GM23338 (cell line): ENCODE data around the gene LGALS12. TPM values are rescaled to one million over a fixed set of nuclear protein-coding genes. Genes with fewer than 3 reads are reported as not detected.

ENCODE experiments used
- ATAC-seq: fragments of 200-7000 bp; cut with Tn5 transposase; 3 replicates; pipeline ENCODE4 v1.9.1; 2020
- DNase-seq: peaks from one replicate; pipeline ENCODE4 v3.0.0-alpha.2; 2015; ENCODE audit warnings: low spot score
- H2AFZ ChIP-seq: fragments of 200-600 bp; sonication (generic); 2 replicates; pipeline ENCODE4 v1.8.0; 2016; ENCODE audit warnings: antibody characterized with exemption, mild to moderate bottlenecking, moderate library complexity
- H3F3A ChIP-seq: fragments of 200-600 bp; sonication (generic); replicated peaks from 2 replicates; pipeline ENCODE4 v1.8.0; 2017; ENCODE audit warnings: antibody characterized with exemption, mixed run types, low read depth
- H3K27ac ChIP-seq: fragments of 200-600 bp; sonication (generic); 2 replicates; pipeline ENCODE4 v1.6.1; 2016; ENCODE audit warnings: low read depth
- H3K27me3 ChIP-seq: fragments of 200-600 bp; sonication (generic); 2 replicates; pipeline ENCODE4 v1.8.0; 2016; ENCODE audit warnings: mild to moderate bottlenecking, mixed run types, moderate library complexity; ENCODE audit not compliant: insufficient read depth
- H3K36me3 ChIP-seq: fragments of 200-600 bp; sonication (generic); 2 replicates; pipeline ENCODE4 v1.8.0; 2016; ENCODE audit warnings: mild to moderate bottlenecking; ENCODE audit not compliant: insufficient read depth
- H3K4me1 ChIP-seq: fragments of 200-600 bp; sonication (generic); 2 replicates; pipeline ENCODE4 v1.8.0; 2016; ENCODE audit warnings: mild to moderate bottlenecking, moderate library complexity; ENCODE audit not compliant: insufficient read depth
- H3K4me2 ChIP-seq: fragments of 200-600 bp; sonication (generic); 2 replicates; pipeline ENCODE4 v1.7.1; 2017; ENCODE audit warnings: mixed run types
- H3K4me3 ChIP-seq: fragments of 200-600 bp; sonication (generic); 2 replicates; pipeline ENCODE4 v1.6.1; 2016; ENCODE audit warnings: mixed run types
- H3K79me2 ChIP-seq: fragments of 200-600 bp; sonication (generic); replicated peaks from 2 replicates; pipeline ENCODE4 v1.8.0; 2017; ENCODE audit warnings: mild to moderate bottlenecking; ENCODE audit not compliant: insufficient read depth
- H3K9me2 ChIP-seq: fragments of 200-600 bp; sonication (generic); 2 replicates; pipeline ENCODE4 v1.8.0; 2017; ENCODE audit not compliant: insufficient read depth
- H4K20me1 ChIP-seq: fragments of 200-600 bp; sonication (generic); replicated peaks from 2 replicates; pipeline ENCODE4 v1.8.0; 2017; ENCODE audit warnings: mild to moderate bottlenecking; ENCODE audit not compliant: insufficient read depth
- H3K27ac Mint-ChIP-seq: 2 replicates; pipeline ENCODE4 v1.8.0; 2020; ENCODE audit warnings: inconsistent platforms, mild to moderate bottlenecking, moderate library complexity, mixed read lengths
- H3K27me3 Mint-ChIP-seq: 3 replicates; pipeline ENCODE4 v1.8.0; 2022; ENCODE audit warnings: low read depth, mild to moderate bottlenecking, moderate library complexity, mixed read lengths, inconsistent platforms; ENCODE audit not compliant: insufficient read depth, poor library complexity
- H3K36me3 Mint-ChIP-seq: 3 replicates; pipeline ENCODE4 v1.8.0; 2021; ENCODE audit warnings: low read depth, mild to moderate bottlenecking, inconsistent platforms, moderate library complexity, mixed read lengths
- H3K4me1 Mint-ChIP-seq: 3 replicates; pipeline ENCODE4 v1.8.0; 2020; ENCODE audit warnings: mild to moderate bottlenecking, inconsistent platforms, mixed read lengths
- H3K4me3 Mint-ChIP-seq: 3 replicates; pipeline ENCODE4 v1.8.0; 2021; ENCODE audit warnings: moderate library complexity, mild to moderate bottlenecking, inconsistent platforms, mixed read lengths
- H3K9me3 Mint-ChIP-seq: 3 replicates; pipeline ENCODE4 v1.8.0; 2020; ENCODE audit warnings: moderate library complexity, mild to moderate bottlenecking, inconsistent platforms, mixed read lengths
- CREB1 ChIP-seq: fragments of 250-450 bp; sonication (Bioruptor Pico); IDR thresholded peaks from 2 replicates; pipeline ENCODE4 v1.5.0; 2020; ENCODE audit warnings: low read depth, mild to moderate bottlenecking, moderate library complexity
- CTCF ChIP-seq, 2 experiments: fragments of 200-600 bp in 1 of 2; sonication (generic) in 1 of 2; conservative IDR thresholded peaks; 2 replicates each; pipeline versions ENCODE4 v1.5.1 to v1.6.1; 2016 to 2017; ENCODE audit warnings: antibody characterized with exemption in 2 of 2, low read depth in 2 of 2, mild to moderate bottlenecking in 2 of 2, moderate library complexity in 1 of 2
- ETS1 ChIP-seq: IDR thresholded peaks from 2 replicates; pipeline ENCODE4 v1.6.1; 2016; ENCODE audit warnings: antibody characterized with exemption
- EZH2 ChIP-seq: fragments of 200-600 bp; sonication (generic); IDR thresholded peaks from one replicate; pipeline ENCODE4 v1.8.0; 2017; ENCODE audit warnings: antibody characterized with exemption, mild to moderate bottlenecking, low read depth; ENCODE audit not compliant: unreplicated experiment
- EZH2phosphoT487 ChIP-seq: fragments of 200-600 bp; sonication (generic); IDR thresholded peaks from one replicate; pipeline ENCODE4 v1.8.1; 2018; ENCODE audit warnings: antibody characterized with exemption; ENCODE audit not compliant: unreplicated experiment
- JUNB ChIP-seq: IDR thresholded peaks from one replicate; pipeline ENCODE4 v1.6.1; 2016; ENCODE audit warnings: antibody characterized with exemption; ENCODE audit not compliant: unreplicated experiment
- NANOG ChIP-seq: IDR thresholded peaks from 2 replicates; pipeline ENCODE4 v1.6.1; 2016; ENCODE audit warnings: antibody characterized with exemption, borderline replicate concordance
- POLR2AphosphoS5 ChIP-seq: IDR thresholded peaks from 2 replicates; pipeline ENCODE4 v1.6.1; 2016; ENCODE audit warnings: antibody characterized with exemption, low read depth
- REST ChIP-seq: IDR thresholded peaks from one replicate; pipeline ENCODE4 v1.6.1; 2018; ENCODE audit warnings: antibody characterized with exemption; ENCODE audit not compliant: unreplicated experiment
- STAT1 ChIP-seq: IDR thresholded peaks from one replicate; pipeline ENCODE4 v1.6.1; 2016; ENCODE audit warnings: antibody characterized with exemption; ENCODE audit not compliant: unreplicated experiment
- ZNF114 ChIP-seq: fragments of 250-450 bp; sonication (Bioruptor Pico); IDR thresholded peaks from 2 replicates; pipeline ENCODE4 v1.5.0; 2020; ENCODE audit warnings: mild to moderate bottlenecking, moderate library complexity
- ZNF331 ChIP-seq: fragments of 250-450 bp; sonication (Bioruptor Pico); IDR thresholded peaks from 2 replicates; pipeline ENCODE4 v1.5.0; 2020; ENCODE audit warnings: low read depth, mild to moderate bottlenecking, moderate library complexity
- polyA plus RNA-seq: library from polyadenylated mRNA; unstranded; fragments of >200 nt; fragmentation: Nextera tagmentation; extraction: Ambion mirVana; gene quantifications from 2 replicates; pipeline ENCODE4 v1.2.1, GENCODE V29; 2016
- total RNA-seq: library from RNA; depleted of rRNA; stranded (reverse); fragments of >200 nt; shearing (Covaris generic); gene quantifications from 2 replicates; pipeline ENCODE4 v1.2.3, GENCODE V29; 2014

LGALS12 gene
- total and polyA plus RNA-seq, 2 experiments from 2014 or later: 0.94 to 1.2 TPM

- H3K9me3 Mint-ChIP-seq: no peaks in the 10 kb centered on the region
- 0 out of 2 replicates have a peak, but pooled peaks cover 4% of the 10 kb centered on the region for H3K9me2 ChIP-seq
- H3K79me2 ChIP-seq: no peaks in the 10 kb centered on the region
- no peaks in the 10 kb centered on the region for H3K4me1 ChIP-seq
- H3K36me3 Mint-ChIP-seq: no peaks in the 10 kb centered on the region
- DNase-seq (no peak), ATAC-seq (no peak)
- no peak overlapping the region for H3K27ac Mint-ChIP-seq
- no peak overlapping the region for H3K4me2 ChIP-seq
- no peaks in the 10 kb centered on the region; the same call in 1 of the 2 replicates for H3F3A ChIP-seq
- TF ChIP-seq STAT1 (no peak), POLR2AphosphoS5 (no peak), EZH2 (no peak), ZNF331 (no peak), CTCF (conservative IDR thresholded peaks at IDR 0.05; ENCODE audit: low read depth in 2 of 2) (no peak), REST (no peak), EZH2phosphoT487 (no peak), ZNF114 (no peak), CREB1 (no peak), NANOG (no peak), JUNB (no peak)
- no peak overlapping the region for H3K4me3 ChIP-seq
- H4K20me1 ChIP-seq: no peaks in the 10 kb centered on the region
- peaks cover 2% of the 10 kb centered on the region for H3K27me3 Mint-ChIP-seq
- H3K27ac ChIP-seq: no peak overlapping the region
- H3K4me3 Mint-ChIP-seq: no peak overlapping the region
- H2AFZ ChIP-seq: no peak overlapping the region
- H3K4me1 Mint-ChIP-seq: peaks cover 8% of the 10 kb centered on the region
- H3K27me3 ChIP-seq: no peaks in the 10 kb centered on the region
- H3K36me3 ChIP-seq: no peaks in the 10 kb centered on the region
These were observed 6.9 kb downstream of the LGALS12 start for GRCh38 chr11:63512816-63513215.

GRCh38 chr11:63516109-63516508 lies 10.2 kb downstream of the LGALS12 start:
- no peak for DNase-seq
- Mint-ChIP-seq H3K36me3 (peaks cover 10% of the 10 kb centered on the region; the same call in 2 of the 3 replicates), H3K4me1 (peaks cover 2% of the 10 kb centered on the region; the same call in 2 of the 3 replicates), H3K27ac (no peak overlapping the region), H3K9me3 (peaks cover 13% of the 10 kb centered on the region), H3K27me3 (no peaks in the 10 kb centered on the region), H3K4me3 (no peak overlapping the region)
- Histone ChIP-seq H3K4me1 (no peaks in the 10 kb centered on the region), H3K79me2 (no peaks in the 10 kb centered on the region), H4K20me1 (no peaks in the 10 kb centered on the region), H3F3A (no peaks in the 10 kb centered on the region), H3K9me2 (no peaks in the 10 kb centered on the region; the same call in 1 of the 2 replicates), H3K27me3 (no peaks in the 10 kb centered on the region), H3K27ac (no peak overlapping the region), H3K4me3 (no peak overlapping the region), H3K4me2 (no peak overlapping the region), H3K36me3 (peaks cover 8% of the 10 kb centered on the region; the same call in 1 of the 2 replicates), H2AFZ (no peak overlapping the region)
- no peak for ATAC-seq
- no peak for TF ChIP-seq ETS1
- no peak for TF ChIP-seq REST
- TF ChIP-seq ZNF331: no peak
- no peak for TF ChIP-seq ZNF114
- no peak for TF ChIP-seq CTCF (conservative IDR thresholded peaks at IDR 0.05; ENCODE audit: low read depth in 2 of 2)
